ENCODE data around the gene AIFM2. TPM values are rescaled to one million over a fixed set of nuclear protein-coding genes. Genes with fewer than 3 reads are reported as not detected.

The AIFM2 gene
- polyA plus RNA-seq, 2 of the 4 experiments (the other 2 are of a cell fraction) = 30.0 to 34.8 TPM

DNA sequence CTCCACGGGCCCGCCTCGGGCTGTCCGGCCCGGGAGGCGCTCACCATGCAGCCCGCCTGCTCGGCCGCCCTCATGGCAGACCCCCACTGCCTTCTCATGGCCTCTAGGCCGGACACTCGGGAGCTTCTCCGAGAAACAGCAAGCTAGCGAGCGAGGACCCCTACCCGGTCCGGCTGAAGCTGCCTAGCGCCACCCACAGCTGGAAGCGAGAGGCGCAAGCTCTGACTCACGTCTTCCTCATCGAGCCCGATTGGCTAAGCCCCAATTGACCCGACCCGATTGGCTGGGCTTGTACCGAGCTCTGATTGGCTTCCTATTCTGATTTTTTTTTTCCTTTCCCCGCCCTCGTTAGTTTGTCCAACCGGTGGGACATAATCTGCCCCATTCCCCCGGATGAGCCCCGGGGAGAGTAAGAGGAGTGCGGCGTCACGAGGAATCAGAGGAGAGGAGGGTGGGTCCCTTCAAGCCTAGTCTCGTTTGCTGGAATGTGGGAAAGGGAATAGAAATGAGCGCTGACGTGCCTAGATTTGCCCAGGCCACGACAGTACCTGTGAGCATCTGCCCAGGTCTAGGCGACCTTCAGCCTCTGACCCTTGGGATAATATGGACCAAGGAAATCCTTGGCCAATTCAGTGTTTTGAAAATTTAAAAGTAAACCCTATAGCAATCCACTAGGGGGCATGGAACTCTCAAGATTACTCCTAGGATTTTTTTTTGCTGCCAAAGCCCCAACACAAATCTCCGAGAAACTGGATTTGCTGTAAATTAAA lies 14.0 kb upstream of the AIFM2 start, which contains the start of gene TYSND1 (continued):
- TF ChIP-seq FOSL2 (IDR thresholded peaks at IDR 0.05) (peak; percentile 25; the same call in 1 of the 2 replicates), FOSL2 (CRISPR knock-in tag; IDR thresholded peaks at IDR 0.05) (peak; percentile 90)

DNA sequence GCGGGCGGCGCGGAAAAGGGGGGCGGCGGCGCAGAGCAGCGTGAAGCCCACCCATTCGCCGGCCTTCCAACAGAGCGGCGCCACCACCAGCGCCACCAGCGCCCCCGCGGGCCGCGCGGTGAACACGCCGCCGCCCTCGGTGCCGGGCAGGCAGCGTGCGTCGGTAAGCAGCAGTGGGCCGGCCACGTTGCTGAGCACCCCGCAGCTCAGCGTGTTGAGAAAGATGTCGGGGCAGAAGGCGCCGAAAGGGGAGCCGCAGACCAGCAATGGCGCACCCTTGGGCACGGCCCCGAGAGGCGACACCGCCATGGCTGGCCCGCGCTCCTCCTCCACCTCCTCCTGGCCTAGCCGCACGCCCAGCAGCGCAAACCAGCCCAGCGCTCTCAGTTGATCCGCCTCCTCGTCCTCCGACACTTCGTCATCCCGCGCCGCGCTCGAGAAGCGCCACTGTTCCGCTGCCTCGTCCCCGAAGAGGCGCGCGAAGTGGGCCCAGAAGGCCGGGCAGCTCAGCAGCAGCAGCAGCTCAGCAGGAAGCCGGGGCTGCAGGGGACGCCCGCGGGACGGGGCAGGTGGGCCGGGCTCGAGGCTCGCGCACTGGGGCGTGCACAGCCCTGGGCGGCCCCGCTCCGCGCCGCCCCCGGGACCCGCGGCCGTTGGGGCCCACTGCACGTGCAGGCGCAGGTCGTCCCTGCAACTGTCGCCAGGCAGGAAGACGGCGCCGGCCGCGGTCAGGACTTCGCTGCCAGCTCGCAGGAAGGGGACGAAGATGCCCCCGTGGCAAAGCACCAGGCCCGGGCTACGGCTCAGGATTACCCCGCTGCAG lies 13.3 kb upstream of the AIFM2 start:
- ChIA-PET CTCF (interaction anchor here (0.6 to 14.0 kb wide), 30 partner anchors 11 to 498 kb away, joined by 3 to 228 read pairs (median 5); partner anchors contain the start of gene SAR1A), POLR2A (interaction anchor here (0.5 to 3.3 kb wide), 29 partner anchors 10 to 1447 kb away, joined by 3 to 52 read pairs (median 5); partner anchors contain the start of genes EIF4EBP2, PPA1 and SAR1A)
- H3K27ac ChIP-seq = peak overlapping the region; percentile 95 to 96
- H3K4me3 ChIP-seq = peak overlapping the region; percentile 79
- FAIRE-seq (no peak), DNase-seq (ENCODE audit: low read depth in 1 of 2, low spot score in 1 of 2) (peak; percentile 61 to 69), ATAC-seq (peak; percentile 81 to 82)
- peaks cover 18% of the 10 kb centered on the region for H3K4me1 ChIP-seq
- peak overlapping the region; percentile 99 for H3K4me2 ChIP-seq
- H3K9me3 ChIP-seq = no peaks in the 10 kb centered on the region
- WGBS (ENCODE audit: missing lambda C conversion rate) = 1% methylated on average over 33 of the region's 98 CpGs
- TF ChIP-seq RAD21 (conservative IDR thresholded peaks at IDR 0.05 in 1 of 2, IDR thresholded peaks at IDR 0.05 in 1 of 2) (0 out of 5 replicates have a peak, but pooled peaks of 1 of the 2 experiments have one; percentile 13), TFCP2L1 (CRISPR knock-in tag; IDR thresholded peaks at IDR 0.05) (0 out of 2 replicates have a peak, but pooled peaks have one; percentile 34), CBX2 (IDR thresholded peaks at IDR 0.05; ENCODE audit: borderline replicate concordance, low read depth) (no peak), MAFK (IDR thresholded peaks at IDR 0.05; ENCODE audit: partially characterized antibody) (no peak), JUN (IDR thresholded peaks at IDR 0.05) (peak in 1 of 2 experiments; percentile 45; a peak in 1 of 5 replicates), TP53 (CRISPR knock-in tag; IDR thresholded peaks at IDR 0.05) (no peak; the same call in 1 of the 2 replicates), EHF (CRISPR knock-in tag; IDR thresholded peaks at IDR 0.05) (no peak), HMGXB4 (CRISPR knock-in tag; IDR thresholded peaks at IDR 0.05; ENCODE audit: borderline replicate concordance) (peak; percentile 89), ZNF302 (CRISPR knock-in tag; IDR thresholded peaks at IDR 0.05) (no peak), POLR2AphosphoS2 (conservative IDR thresholded peaks at IDR 0.05; ENCODE audit: low read length) (no peak), HDAC2 (IDR thresholded peaks at IDR 0.05) (no peak), ESRRA (IDR thresholded peaks at IDR 0.05; ENCODE audit: borderline replicate concordance, low read length) (no peak), PBX3 (IDR thresholded peaks at IDR 0.05) (no peak), GATA3 (IDR thresholded peaks at IDR 0.05; ENCODE audit: borderline replicate concordance) (no peak), ATOH8 (CRISPR knock-in tag; IDR thresholded peaks at IDR 0.05; ENCODE audit: low read depth) (no peak), PHF8 (IDR thresholded peaks at IDR 0.05; ENCODE audit: borderline replicate concordance, low read depth) (peak; percentile 61), EP300 (IDR thresholded peaks at IDR 0.05) (no peak), BCL3 (IDR thresholded peaks at IDR 0.05) (0 out of 3 replicates have a peak, but pooled peaks have one; percentile 19), E2F6 (IDR thresholded peaks at IDR 0.05; ENCODE audit: borderline replicate concordance, low read depth) (peak; percentile 79; the same call in 1 of the 2 replicates), CHD4 (IDR thresholded peaks at IDR 0.05; ENCODE audit: borderline replicate concordance) (no peak), RFX5 (IDR thresholded peaks at IDR 0.05) (no peak), MYC (IDR thresholded peaks at IDR 0.05; ENCODE audit: borderline replicate concordance, low read length) (peak; percentile 93), ZSCAN20 (CRISPR knock-in tag; IDR thresholded peaks at IDR 0.05) (no peak), CEBPB (IDR thresholded peaks at IDR 0.05) (no peak), RCOR1 (IDR thresholded peaks at IDR 0.05; ENCODE audit: low read depth, low read length) (no peak), HOXB13 (CRISPR knock-in tag; IDR thresholded peaks at IDR 0.05; ENCODE audit: low read depth) (no peak), POLR2A (IDR thresholded peaks at IDR 0.05; ENCODE audit: low read length) (peak; percentile 20; the same call in 1 of the 2 replicates)
- TF ChIP-seq, protein P1, sequence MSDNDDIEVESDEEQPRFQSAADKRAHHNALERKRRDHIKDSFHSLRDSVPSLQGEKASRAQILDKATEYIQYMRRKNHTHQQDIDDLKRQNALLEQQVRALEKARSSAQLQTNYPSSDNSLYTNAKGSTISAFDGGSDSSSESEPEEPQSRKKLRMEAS (IDR thresholded peaks at IDR 0.05) = peak; percentile 84
